Choroid plexus epithelial cell (primary cell): Measurements from ENCODE around the gene PAX5.
A peak's percentile ranks its signal among the peaks of the same experiment; 100 is the strongest.

Experiments
- DNase-seq: peaks from one replicate; pipeline ENCODE4 v3.0.0-alpha.2; 2010; ENCODE audit warnings: low read depth
- H3K4me3 ChIP-seq: 2 replicates; pipeline ENCODE4 v1.5.1; 2011; ENCODE audit warnings: low read depth, mild to moderate bottlenecking, control low read depth, low read length, moderate library complexity
- CTCF ChIP-seq: conservative IDR thresholded peaks from 2 replicates; pipeline ENCODE4 v1.5.1; 2011; ENCODE audit warnings: low read depth, mild to moderate bottlenecking, control low read depth, inconsistent platforms, low read length, moderate library complexity

Gene PAX5

GRCh38 chr9:36848946-36849345 is 185.1 kb downstream of the PAX5 start:
- no peak for TF ChIP-seq CTCF
- DNase-seq, result no peak
- no peak overlapping the region for H3K4me3 ChIP-seq

- H3K4me3 ChIP-seq, result no peak overlapping the region
- no peak for TF ChIP-seq CTCF
- peak; percentile 8 for DNase-seq
These were observed 186.0 kb downstream of the PAX5 start for GRCh38 chr9:36847781-36848673.

GRCh38 chr9:36846621-36847020 is 187.4 kb downstream of the PAX5 start:
- no peak for DNase-seq
- H3K4me3 ChIP-seq, result no peak overlapping the region
- TF ChIP-seq CTCF, result no peak

- no peak for TF ChIP-seq CTCF
- no peak overlapping the region for H3K4me3 ChIP-seq
- DNase-seq, result no peak
These were observed 188.2 kb downstream of the PAX5 start for GRCh38 chr9:36845844-36846243.

GRCh38 chr9:36844961-36845360 is 189.1 kb downstream of the PAX5 start:
- no peak overlapping the region for H3K4me3 ChIP-seq
- DNase-seq, result no peak
- TF ChIP-seq CTCF, result no peak

- TF ChIP-seq CTCF, result no peak
- no peak overlapping the region for H3K4me3 ChIP-seq
- no peak for DNase-seq
These were observed 190.1 kb downstream of the PAX5 start for GRCh38 chr9:36843964-36844363.
